Stimulated activated CD8-positive, alpha-beta memory T cell treated with anti-CD3 and anti-CD28 coated beads, Interleukin-7, amount 100 ng/mL, for 48 hours (primary cell): Measurements from ENCODE around the gene HECTD4.
A peak's percentile ranks its signal among the peaks of the same experiment; 100 is the strongest.

Experiments
- DNase-seq, 2 donors: peaks; one replicate each; pipeline ENCODE4 v3.0.0-alpha.2; 2020; ENCODE audit warnings: low read depth in 1 of 2; ENCODE audit errors: extremely low read depth in 1 of 2

HECTD4 gene

GRCh38 chr12:112217647-112218046 is 164.6 kb downstream of the HECTD4 start:
- no peak for DNase-seq

- no peak for DNase-seq
These were observed 166.0 kb downstream of the HECTD4 start for GRCh38 chr12:112216223-112216622.

GRCh38 chr12:112214064-112214463 is 168.2 kb downstream of the HECTD4 start:
- no peak for DNase-seq

GRCh38 chr12:112208301-112208910 is 173.8 kb downstream of the HECTD4 start:
- no peak for DNase-seq

- DNase-seq = no peak
These were observed 174.8 kb downstream of the HECTD4 start for GRCh38 chr12:112207397-112207924.

- no peak for DNase-seq
These were observed 175.3 kb downstream of the HECTD4 start for GRCh38 chr12:112206944-112207343.

GRCh38 chr12:112199136-112199535 is 183.1 kb downstream of the HECTD4 start:
- no peak for DNase-seq

GRCh38 chr12:112198120-112198733 is 184.0 kb downstream of the HECTD4 start:
- peak in 1 of 2 donors; percentile 39 for DNase-seq

GRCh38 chr12:112196196-112196875 is 185.9 kb downstream of the HECTD4 start:
- no peak for DNase-seq

GRCh38 chr12:112194601-112195247 is 187.5 kb downstream of the HECTD4 start:
- no peak for DNase-seq

- DNase-seq = no peak
These were observed 189.8 kb downstream of the HECTD4 start for GRCh38 chr12:112192475-112192874.

- DNase-seq = no peak
These were observed 190.3 kb downstream of the HECTD4 start for GRCh38 chr12:112191840-112192321.

- no peak for DNase-seq
These were observed 191.0 kb downstream of the HECTD4 start for GRCh38 chr12:112191201-112191600.

- DNase-seq = no peak
These were observed 191.8 kb downstream of the HECTD4 start for GRCh38 chr12:112190231-112191025.

GRCh38 chr12:112188130-112188830 is 194.0 kb downstream of the HECTD4 start:
- DNase-seq = no peak

- DNase-seq = no peak
These were observed 196.9 kb downstream of the HECTD4 start for GRCh38 chr12:112185093-112185923.

- DNase-seq = no peak
These were observed 198.0 kb downstream of the HECTD4 start for GRCh38 chr12:112184056-112184887.
